Chondrocyte (in vitro differentiated cells): ENCODE measurements around the gene NDE1. TPM values are rescaled to one million over a fixed set of nuclear protein-coding genes. Genes with fewer than 3 reads are reported as not detected.
"Not testable (repeated sequence)": the region's sequence is repeated elsewhere in the genome, so short reads cannot be mapped to it uniquely, and the experiment has no call there.

Experiments
- DNase-seq: peaks from one replicate; pipeline ENCODE4 v3.0.0; 2021; ENCODE audit warnings: mixed read lengths, low spot score
- H3K27ac Mint-ChIP-seq: one replicate; pipeline ENCODE4 v1.8.0; 2021; ENCODE audit warnings: mild to moderate bottlenecking, moderate library complexity, mixed read lengths; ENCODE audit not compliant: unreplicated experiment
- H3K27me3 Mint-ChIP-seq: 2 replicates; pipeline ENCODE4 v1.8.0; 2021; ENCODE audit warnings: low read depth, mixed read lengths
- H3K36me3 Mint-ChIP-seq: 2 replicates; pipeline ENCODE4 v1.8.0; 2021; ENCODE audit warnings: low read depth, mixed read lengths
- H3K4me1 Mint-ChIP-seq: 2 replicates; pipeline ENCODE4 v1.8.0; 2021; ENCODE audit warnings: low read depth, mild to moderate bottlenecking, mixed read lengths
- H3K4me3 Mint-ChIP-seq: one replicate; pipeline ENCODE4 v1.8.0; 2021; ENCODE audit warnings: mild to moderate bottlenecking, moderate library complexity, mixed read lengths; ENCODE audit not compliant: unreplicated experiment
- H3K9me3 Mint-ChIP-seq: 2 replicates; pipeline ENCODE4 v1.8.0; 2021; ENCODE audit warnings: low read depth, mixed read lengths
- CTCF ChIP-seq: fragments of 200-600 bp; sonication (generic); IDR thresholded peaks from 2 replicates; pipeline ENCODE4 v1.5.0; 2021; ENCODE audit warnings: antibody characterized with exemption, mild to moderate bottlenecking, moderate library complexity
- total RNA-seq: library from RNA; stranded (reverse); gene quantifications from 3 replicates; pipeline ENCODE4 v1.2.1, GENCODE V29; 2021

Gene NDE1
- total RNA-seq, 1 donor from 2014 or later, result 32.3 TPM

GRCh38 chr16:15649727-15650018 is 372 bp upstream of the NDE1 start:
- no peaks in the 10 kb centered on the region for H3K9me3 Mint-ChIP-seq
- no peak for TF ChIP-seq CTCF
- peaks cover 1% of the 10 kb centered on the region for H3K36me3 Mint-ChIP-seq
- peak overlapping the region; percentile 83 for H3K27ac Mint-ChIP-seq
- H3K4me1 Mint-ChIP-seq, result peaks cover 35% of the 10 kb centered on the region
- no peaks in the 10 kb centered on the region for H3K27me3 Mint-ChIP-seq
- peak overlapping the region; percentile 72 for H3K4me3 Mint-ChIP-seq
- DNase-seq, result no peak

- H3K27me3 Mint-ChIP-seq, result no peaks in the 10 kb centered on the region
- H3K27ac Mint-ChIP-seq, result peak overlapping the region; percentile 97
- H3K4me3 Mint-ChIP-seq, result peak overlapping the region; percentile 99
- DNase-seq, result no peak
- peaks cover 1% of the 10 kb centered on the region for H3K36me3 Mint-ChIP-seq
- peaks cover 31% of the 10 kb centered on the region for H3K4me1 Mint-ChIP-seq
- no peak for TF ChIP-seq CTCF
- H3K9me3 Mint-ChIP-seq, result no peaks in the 10 kb centered on the region
Observed at GRCh38 chr16:15650698-15651171, 690 bp downstream of the NDE1 start.

- DNase-seq, result no peak
- H3K27ac Mint-ChIP-seq, result peak overlapping the region; percentile 78
- no peak for TF ChIP-seq CTCF
- no peak overlapping the region for H3K4me3 Mint-ChIP-seq
- H3K9me3 Mint-ChIP-seq, result no peaks in the 10 kb centered on the region
- H3K4me1 Mint-ChIP-seq, result peaks cover 31% of the 10 kb centered on the region
- peaks cover 1% of the 10 kb centered on the region for H3K36me3 Mint-ChIP-seq
- H3K27me3 Mint-ChIP-seq, result no peaks in the 10 kb centered on the region
Observed at GRCh38 chr16:15652293-15653001, 2.4 kb downstream of the NDE1 start.

- H3K4me3 Mint-ChIP-seq, result peak overlapping the region; percentile 16
- TF ChIP-seq CTCF, result no peak
- no peaks in the 10 kb centered on the region for H3K9me3 Mint-ChIP-seq
- peaks cover 1% of the 10 kb centered on the region for H3K36me3 Mint-ChIP-seq
- no peak for DNase-seq
- peaks cover 31% of the 10 kb centered on the region for H3K4me1 Mint-ChIP-seq
- H3K27me3 Mint-ChIP-seq, result no peaks in the 10 kb centered on the region
- peak overlapping the region; percentile 78 for H3K27ac Mint-ChIP-seq
Observed at GRCh38 chr16:15653227-15653626, 3.2 kb downstream of the NDE1 start.

- Mint-ChIP-seq H3K27me3 (no peaks in the 10 kb centered on the region), H3K9me3 (no peaks in the 10 kb centered on the region), H3K4me1 (peaks cover 28% of the 10 kb centered on the region), H3K36me3 (peaks cover 1% of the 10 kb centered on the region), H3K4me3 (no peak overlapping the region), H3K27ac (no peak overlapping the region)
- DNase-seq, result no peak
- no peak for TF ChIP-seq CTCF
Observed at GRCh38 chr16:15654591-15654990, 4.5 kb downstream of the NDE1 start.

- not testable (repeated sequence) for H3K36me3 Mint-ChIP-seq, H3K9me3 Mint-ChIP-seq, H3K27me3 Mint-ChIP-seq, H3K27ac Mint-ChIP-seq, H3K4me3 Mint-ChIP-seq, DNase-seq
- peaks cover 29% of the 10 kb centered on the region for H3K4me1 Mint-ChIP-seq
Observed at GRCh38 chr16:15655561-15655960, 5.5 kb downstream of the NDE1 start.
